Glomerular visceral epithelial cell (primary cell): Measurements from ENCODE around the gene CDK16.

Experiments used
- DNase-seq: peaks from one replicate; pipeline ENCODE4 v3.0.0-alpha.2; 2016; ENCODE audit errors: extremely low spot score

CDK16 gene

DNA sequence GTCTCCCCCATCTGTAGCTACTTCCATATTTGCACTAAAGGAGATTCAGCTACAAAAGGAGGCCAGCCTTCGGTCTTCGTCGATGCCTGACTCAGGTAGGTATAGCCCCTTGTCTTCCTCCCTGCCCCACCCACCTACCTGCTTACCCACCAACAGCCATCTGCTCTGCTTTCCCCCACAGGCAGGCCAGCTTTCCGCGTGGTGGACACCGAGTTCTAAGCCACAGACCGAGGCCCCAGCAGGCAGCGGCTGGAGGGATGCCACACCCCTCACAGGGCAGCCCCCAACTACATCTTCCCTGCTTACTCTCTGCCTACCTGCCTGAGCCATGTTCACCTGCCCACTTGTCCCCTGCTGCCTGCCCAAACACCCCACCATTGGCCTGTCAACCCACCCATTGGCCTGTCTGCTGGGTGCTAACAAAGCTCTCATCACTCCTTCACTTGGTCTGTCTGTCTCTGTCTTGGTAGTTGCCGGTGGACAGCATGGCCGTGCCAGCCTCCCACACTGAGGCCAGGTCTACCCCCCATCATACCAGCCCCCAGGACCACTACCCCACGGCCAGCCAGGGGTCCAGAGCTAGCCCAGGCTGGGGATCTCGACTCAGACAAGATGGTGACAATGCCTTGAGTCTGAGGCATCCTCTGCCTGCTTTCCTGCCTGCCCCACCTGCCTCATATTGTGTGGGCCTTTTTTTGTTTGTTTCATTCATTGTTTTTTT, 10.2 kb downstream of the CDK16 start:
- no peak for DNase-seq

DNA sequence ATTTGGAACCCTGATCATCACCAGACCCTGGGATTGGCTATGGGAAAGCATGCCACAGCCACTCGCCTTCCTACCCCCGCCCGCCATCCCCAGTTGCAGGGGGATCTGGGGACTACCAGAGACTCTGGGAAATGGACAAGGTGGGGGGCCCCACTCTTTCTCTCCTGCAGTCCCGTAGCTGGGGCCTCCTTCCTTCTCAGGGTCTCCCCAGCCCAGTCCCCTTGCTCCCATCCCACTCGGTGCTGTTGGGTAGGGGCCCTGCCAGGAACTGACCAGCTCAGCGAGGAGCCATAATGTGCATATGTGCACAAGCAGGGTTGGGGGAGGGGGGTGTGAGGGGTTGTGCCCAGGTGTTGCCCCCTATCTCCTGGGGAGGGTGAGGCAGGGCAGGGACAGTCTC, 10.9 kb downstream of the CDK16 start:
- no peak for DNase-seq

DNA sequence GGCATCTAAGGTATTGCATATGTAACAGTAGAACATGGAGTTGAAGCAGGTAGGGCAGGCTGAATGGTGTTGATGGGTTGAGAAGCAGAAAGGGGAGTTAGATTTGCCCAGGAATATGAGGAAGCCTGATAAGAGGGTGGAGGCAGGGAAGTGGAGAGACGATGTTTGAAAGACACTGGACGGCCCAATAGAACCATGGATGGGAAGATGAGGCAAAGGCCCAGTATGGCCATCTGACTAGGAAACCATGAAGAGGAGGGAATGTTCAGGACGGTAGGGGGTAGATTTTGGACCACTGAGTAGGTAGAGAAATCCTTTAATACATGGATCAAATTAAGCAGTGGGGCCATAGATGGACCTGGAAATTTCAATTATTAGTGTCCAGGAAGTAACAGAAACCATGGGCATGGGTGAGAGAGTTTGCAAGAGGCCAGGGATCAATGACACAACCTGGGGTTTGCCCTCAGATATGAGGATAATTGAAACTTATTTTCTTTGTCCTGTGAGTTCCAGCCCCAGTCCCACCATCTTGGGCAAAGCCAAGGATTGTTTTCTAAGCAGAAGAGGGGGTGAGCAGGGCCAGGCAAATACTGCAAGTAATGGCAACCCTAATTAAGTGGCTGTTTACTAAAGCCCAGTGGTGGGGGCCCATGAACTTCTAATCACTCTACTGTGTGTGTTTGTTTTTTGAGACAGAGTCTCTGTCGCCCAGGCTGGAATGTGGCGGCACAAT, 11.8 kb downstream of the CDK16 start:
- no peak for DNase-seq

DNA sequence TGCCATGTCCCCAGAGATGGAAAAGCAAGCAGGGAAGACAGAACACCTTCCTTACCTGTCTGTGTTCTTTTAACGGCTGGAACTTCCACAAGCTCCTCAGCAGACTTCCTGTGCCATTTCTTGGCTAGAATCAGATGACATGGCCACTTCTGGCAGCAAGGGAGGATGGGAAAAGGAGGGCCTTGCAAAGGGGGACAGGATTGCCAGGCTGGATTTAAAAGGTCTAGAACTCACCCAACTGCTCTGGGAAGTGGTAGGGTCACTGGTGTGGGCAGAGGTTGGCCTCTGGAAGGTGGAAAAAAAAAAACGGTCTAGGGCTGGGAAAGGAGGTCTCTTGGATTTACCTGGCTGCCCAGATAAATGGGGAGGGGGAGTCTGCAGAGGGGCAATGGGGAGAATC, 12.7 kb downstream of the CDK16 start:
- no peak for DNase-seq

DNA sequence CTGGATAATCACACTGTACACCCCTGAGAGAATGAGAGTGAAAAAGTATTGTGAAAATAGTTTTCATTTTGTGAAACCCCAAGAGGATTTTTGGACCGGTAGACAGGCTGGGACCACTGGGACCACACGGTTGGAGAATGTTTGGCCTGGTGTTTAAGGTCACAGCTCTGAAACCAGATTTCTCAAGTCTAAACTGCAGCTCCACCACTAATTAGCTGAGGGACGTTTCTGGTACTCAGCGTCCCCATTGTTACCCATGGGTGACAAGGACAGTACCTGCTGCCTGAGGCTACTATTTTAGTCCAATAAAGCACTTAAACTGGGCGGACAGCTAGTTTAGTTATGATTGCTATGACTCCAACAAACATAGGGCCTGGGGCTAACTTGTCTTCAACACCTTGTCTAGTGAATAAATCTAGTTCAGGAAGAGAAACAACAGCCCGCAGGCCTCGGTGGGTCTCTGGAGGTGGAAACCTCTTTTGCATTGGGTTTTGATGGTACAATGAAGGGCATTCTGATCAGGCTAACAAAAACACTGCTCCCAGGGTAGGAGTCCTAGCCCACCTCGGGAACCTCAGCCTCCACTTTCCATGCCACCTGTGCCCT, 13.8 kb downstream of the CDK16 start:
- no peak for DNase-seq

DNA sequence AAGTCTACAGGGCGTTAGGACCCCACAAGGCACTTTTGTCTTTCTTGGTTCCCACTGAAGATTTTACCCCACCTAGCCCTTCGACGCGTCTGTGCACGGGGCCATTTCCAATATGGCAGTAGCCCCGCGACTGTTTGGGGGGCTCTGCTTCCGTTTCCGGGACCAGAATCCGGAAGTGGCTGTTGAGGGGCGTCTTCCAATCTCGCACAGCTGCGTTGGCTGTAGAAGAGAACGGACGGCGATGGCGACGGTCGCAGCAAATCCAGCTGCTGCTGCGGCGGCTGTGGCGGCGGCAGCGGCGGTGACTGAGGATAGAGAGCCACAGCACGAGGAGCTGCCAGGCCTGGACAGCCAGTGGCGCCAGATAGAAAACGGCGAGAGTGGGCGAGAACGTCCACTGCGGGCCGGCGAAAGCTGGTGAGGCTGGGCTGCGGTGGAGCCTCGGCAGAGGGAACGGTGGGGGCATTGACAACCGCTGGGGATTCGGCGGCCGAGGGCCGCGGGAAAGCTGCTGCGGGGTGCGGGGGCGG, 14.4 kb downstream of the CDK16 start, which contains the start of gene USP11:
Gene USP11 (plus strand): TSS at position 207 of the 530 bp plus-strand sequence. CDS start 35 bp downstream, at position 242.
- peak; percentile 58 for DNase-seq

DNA sequence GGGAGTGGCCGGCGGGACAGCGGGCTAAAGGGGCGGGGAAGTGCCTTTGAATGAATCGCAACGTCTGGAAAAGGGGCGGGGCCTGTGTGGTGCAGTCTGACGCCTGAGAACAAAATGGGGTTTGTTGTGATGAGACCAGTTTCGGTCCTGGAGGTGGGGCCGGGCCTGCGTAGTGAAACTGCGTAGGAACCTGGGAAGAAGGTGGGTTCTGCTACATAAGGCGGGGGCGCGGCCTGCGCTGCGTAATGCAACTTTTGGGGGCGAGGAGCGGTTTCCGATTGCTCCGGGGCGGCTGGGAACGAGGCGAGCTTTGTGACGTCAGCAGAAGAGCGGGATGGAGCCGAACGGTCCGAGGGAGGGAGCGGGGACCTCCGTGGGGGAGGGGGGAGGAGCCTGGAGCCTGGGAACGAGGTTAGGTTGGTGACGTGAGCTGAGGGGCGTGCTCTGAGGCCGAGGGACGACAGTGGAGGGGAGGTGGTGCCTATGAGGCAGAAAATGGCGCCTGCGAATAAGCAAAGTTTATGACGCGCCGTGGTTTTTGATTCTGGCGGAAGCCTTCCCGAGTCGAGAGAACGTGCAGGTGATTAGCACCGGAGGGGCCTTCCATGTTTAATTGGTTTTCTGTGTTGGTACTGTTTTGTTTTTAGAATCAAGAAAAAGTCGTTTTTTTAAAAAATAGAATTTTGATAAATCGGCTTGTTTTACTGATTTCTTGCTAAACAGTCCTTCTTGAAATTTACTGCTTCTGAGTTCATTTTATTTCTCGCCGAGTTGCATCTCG, 15.0 kb downstream of the CDK16 start:
- peak; percentile 96 for DNase-seq

DNA sequence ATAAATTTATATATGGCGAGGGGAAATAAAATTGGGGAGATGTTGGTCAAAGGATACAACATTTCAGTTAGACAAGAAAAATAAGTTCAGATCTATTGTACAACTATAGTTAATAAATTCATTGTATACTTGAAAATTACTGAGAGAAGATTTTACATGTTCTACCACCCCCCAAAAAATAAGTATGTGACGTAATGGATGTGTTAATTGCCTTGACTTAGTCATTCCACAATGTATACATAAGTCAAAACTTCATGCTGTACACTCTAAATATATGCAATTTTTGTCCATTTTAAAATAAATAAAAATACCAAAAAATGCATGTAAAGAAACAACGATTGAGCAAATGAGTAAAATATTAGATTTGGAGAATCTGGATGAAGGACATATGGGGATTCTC, 16.1 kb downstream of the CDK16 start:
- no peak for DNase-seq

DNA sequence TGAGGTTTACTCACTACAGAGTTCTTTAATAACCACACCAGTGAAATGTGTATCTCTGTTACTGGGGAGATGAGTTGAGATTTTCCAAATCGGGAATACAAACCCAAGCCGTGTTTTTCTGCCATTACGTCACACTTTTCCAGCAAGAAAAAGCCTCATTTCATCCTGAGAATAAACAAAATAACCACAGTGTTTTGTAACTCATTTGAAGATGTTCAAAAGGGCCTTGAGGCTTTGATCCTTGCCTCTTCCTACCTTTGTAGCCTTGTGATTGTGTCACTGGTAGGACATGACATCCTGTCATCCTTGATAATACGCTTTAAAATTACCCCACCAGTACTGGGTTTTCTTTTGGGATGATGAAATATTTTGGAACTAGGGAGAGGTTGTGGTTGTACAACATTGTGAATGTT, 17.2 kb downstream of the CDK16 start:
- DNase-seq: no peak

DNA sequence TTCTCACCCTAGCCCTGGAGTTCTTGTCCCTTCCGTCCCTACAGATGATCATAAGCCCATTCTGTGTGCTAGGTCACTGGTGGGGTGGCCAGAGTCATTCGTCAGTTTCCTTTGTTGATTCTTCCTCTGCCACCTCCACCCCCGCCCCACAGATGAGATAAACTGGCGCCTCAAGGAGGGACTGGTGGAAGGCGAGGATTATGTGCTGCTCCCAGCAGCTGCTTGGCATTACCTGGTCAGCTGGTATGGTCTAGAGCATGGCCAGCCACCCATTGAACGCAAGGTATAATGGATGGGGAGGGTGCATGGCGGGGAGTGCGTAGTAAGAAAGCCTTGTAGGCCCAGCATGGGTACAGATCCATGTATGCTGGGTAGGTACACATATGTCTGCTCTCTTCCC, 20.7 kb downstream of the CDK16 start:
- DNase-seq: no peak

DNA sequence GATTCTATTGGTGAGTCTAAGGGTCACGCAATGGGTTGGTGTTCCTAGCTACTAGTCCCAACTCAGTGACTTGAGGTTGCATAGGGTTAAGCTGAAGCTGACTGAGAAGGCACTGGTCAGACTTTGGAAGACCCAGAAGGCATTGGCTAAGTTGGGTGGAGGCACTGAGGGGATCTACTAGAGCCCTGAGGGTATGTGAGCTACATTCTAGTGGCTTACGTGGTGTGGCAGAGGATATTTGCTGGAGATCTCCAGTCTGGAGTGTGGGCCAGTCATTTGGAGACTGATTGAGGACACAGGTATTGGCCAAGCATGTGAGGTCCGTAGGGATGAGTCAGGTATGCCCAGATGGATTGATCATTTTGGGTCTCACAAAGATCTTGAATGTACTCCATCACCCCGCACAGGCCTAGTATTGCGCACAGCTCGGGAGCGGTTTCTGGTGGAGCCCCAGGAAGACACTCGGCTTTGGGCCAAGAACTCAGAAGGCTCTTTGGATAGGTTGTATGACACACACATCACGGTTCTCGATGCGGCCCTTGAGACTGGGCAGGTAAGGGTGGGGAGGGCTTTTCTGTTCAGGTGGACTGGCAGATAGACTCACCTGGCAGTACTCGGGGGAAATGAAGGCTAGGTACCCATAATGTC, 21.5 kb downstream of the CDK16 start:
- DNase-seq: no peak

DNA sequence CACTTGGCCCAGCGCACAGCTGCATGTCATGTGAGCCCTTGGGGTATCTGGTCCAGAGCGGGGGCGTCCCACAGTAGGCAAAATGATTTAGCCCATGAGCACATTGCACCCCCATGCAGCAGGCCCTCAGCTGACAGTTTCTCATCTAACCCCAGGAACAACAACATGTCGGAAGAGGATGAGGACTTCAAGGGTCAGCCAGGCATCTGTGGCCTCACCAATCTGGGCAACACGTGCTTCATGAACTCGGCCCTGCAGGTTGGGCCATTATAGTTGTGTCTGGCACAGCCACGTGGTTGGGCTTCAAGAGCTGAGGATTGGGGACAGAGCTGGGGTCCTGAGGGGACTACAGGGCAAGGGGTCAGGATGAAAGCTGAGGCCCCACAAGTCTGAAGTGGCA, 22.1 kb downstream of the CDK16 start:
- DNase-seq: no peak

DNA sequence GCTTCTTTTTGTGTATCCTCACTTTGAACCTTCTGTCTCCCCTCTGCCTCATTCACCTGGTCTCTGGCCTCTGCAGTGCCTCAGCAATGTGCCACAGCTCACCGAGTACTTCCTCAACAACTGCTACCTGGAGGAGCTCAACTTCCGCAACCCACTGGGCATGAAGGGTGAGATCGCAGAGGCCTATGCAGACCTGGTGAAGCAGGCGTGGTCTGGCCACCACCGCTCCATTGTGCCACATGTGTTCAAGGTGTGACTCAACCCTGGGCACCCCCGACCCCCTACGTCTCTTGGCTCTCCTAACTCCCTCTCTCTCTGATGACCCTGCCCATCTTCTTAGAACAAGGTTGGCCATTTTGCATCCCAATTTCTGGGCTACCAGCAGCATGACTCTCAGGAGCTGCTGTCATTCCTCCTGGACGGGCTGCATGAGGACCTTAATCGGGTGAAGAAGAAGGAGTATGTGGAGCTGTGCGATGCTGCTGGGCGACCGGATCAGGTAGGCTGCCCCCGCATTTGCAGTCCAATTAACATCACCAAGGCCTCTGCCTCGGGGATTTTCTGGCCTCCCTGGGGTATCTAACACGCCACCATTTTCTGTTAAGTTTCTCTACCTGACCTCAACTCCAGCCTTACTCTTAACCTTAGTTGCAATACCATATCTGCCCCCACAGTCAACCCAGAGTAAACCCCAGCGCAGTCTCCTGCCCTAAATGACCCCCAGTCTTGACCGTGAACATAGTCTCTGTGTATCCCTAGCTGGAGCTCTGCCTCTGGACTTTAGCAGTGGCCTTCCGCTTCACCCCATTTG, 22.9 kb downstream of the CDK16 start:
- no peak for DNase-seq

DNA sequence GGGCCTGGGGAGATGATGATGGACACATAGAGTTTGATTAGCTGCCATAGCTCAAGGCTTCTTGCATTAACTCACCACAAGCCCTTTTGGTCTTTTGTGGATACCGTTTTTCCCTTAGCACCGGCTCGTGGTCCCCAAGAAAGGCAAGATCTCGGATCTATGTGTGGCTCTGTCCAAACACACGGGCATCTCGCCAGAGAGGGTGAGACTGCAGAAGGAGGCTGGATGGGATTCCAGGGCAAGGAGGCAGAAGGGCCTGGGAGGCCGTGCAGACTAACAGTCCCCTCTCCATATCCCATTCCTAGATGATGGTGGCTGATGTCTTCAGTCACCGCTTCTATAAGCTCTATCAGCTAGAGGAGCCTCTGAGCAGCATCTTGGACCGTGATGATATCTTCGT, 23.8 kb downstream of the CDK16 start:
- no peak for DNase-seq

DNA sequence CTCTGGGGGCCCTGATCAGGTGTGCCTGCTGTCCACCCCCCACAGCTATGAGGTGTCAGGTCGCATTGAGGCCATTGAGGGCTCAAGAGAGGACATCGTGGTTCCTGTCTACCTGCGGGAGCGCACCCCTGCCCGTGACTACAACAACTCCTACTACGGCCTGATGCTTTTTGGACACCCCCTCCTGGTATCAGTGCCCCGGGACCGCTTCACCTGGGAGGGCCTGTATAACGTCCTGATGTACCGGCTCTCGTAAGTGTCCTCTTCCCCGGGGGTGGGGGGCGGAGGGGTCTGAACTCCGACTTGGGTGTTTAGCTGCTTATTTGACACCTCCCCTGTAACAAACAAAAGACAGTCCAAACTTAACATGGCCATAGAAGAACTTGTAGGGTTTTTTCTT, 24.9 kb downstream of the CDK16 start:
- DNase-seq: no peak

DNA sequence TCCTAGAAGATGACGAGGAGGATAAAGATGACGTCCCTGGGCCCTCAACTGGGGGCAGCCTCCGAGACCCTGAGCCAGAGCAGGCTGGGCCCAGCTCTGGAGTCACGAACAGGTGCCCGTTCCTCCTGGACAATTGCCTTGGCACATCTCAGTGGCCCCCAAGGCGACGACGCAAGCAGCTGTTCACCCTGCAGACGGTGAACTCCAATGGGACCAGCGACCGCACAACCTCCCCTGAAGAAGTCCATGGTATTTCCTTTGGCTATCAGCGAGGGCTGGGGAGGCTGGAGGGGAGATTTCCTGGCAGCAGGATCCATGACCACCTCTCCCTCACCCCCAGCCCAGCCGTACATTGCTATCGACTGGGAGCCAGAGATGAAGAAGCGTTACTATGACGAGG, 26.2 kb downstream of the CDK16 start:
- DNase-seq: no peak

DNA sequence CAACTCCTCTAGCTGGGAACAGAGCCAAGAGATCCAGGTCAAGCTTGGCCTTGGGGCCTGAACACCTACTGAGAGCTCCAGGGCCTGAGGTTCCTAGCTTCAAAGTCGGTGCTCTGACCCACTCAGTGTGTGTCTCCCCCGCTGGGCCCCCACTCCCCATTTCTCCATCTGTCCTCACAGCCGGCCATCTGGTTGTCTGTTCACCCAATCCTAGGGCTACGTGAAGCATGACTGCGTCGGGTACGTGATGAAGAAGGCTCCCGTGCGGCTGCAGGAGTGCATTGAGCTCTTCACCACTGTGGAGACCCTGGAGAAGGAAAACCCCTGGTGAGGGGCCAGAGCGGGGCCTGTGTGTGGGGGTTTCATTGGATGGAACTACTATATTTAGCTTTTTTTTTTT, 26.7 kb downstream of the CDK16 start:
- DNase-seq: no peak

DNA sequence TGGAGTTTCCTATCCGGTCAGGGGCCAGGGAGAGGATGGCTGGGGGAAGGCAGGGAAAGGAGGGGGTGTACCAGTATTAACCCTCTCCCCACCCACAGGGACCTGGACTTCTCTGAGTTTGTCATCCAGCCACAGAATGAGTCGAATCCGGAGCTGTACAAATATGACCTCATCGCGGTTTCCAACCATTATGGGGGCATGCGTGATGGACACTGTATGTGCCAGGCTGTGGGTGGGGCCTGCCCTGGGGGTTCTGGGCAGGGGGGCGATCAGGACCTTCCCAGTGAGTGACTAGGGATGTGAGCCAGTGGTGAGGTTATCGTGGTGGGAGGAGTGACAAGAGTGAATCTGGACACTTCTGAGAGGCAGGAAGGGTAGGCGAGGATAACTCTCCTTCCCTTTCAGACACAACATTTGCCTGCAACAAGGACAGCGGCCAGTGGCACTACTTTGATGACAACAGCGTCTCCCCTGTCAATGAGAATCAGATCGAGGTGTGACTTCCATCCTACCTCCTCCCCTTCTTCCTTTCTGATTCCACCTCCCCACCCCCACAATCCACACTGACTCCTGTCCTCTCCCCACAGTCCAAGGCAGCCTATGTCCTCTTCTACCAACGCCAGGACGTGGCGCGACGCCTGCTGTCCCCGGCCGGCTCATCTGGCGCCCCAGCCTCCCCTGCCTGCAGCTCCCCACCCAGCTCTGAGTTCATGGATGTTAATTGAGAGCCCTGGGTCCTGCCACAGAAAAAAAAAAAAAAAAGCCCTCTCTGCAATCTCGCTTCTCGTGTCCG, 28.9 kb downstream of the CDK16 start:
- DNase-seq: peak; percentile 85

DNA sequence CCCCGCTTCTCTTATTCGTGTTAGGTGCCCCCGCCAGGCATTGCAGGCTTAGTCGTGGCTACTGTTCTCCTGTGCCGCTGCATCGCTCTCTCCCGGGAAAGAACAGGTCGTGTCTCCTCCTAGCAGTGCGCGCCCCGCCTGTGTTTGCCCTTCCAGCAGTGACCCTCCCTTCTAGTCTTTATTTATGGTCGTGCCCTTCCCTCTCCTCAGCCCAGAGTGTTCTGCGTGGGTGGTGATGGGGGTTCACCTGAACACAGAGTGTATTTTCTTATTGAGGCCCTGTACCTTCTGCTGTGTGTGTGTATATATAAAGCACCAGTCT, 29.5 kb downstream of the CDK16 start:
- no peak for DNase-seq

DNA sequence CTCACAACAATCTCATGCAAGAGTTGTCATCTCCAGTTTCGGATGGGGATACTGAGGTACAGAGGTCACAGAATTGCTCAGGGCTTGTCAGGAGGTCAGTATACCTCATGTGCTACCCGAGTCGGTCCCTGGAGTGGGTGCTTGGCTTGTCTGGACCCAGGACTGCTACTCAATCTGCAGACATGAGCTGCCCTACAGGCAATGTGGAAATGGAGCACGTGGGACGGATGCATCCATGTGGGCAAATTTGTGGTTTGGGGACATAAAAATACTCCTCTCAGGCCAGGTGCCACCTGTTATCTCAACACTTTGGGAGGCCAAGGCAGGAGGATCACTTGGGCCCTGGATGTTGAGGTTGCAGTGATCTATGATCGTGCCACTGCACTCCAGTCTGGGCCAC, 30.1 kb downstream of the CDK16 start:
- no peak for DNase-seq
